Measurements from ENCODE around the gene DPH3. TPM values are rescaled to one million over a fixed set of nuclear protein-coding genes. Genes with fewer than 3 reads are reported as not detected.

DPH3 gene
- total and polyA plus RNA-seq, 9 of the 15 experiments (the other 6 are each of a cell fraction or from before 2014, with no cell fraction given): 15.9 to 131 (median 38.7) TPM

DNA sequence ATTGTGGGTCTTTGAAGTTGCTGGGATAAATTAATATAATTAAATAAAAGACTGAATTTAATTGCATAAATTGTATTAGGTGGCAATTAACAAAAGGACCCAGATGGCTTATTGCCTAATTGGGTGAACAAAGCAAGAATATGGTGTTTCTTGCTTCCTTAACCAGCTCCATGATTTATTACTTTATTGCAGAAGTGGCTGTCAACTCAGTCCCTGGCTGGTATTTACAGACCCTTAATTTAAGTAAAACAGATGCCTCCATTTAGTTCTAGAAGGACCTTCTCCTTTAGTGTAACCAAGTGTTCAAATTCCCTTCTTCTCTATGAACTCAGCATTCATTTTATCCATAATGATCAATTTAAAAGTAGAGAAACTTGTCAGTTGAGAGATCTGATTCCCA, 35.1 kb downstream of the DPH3 start:
- in situ Hi-C loops (cut with MboI) (no loop called here), intact Hi-C loops (cut with micrococcal nuclease) (no loop called here)
- ChIA-PET CTCF (ENCODE audit: low intra/inter-chr PET ratio) (no interaction called here), POLR2A (interaction anchor here (1.0 to 1.1 kb wide), 2 partner anchors 22 to 35 kb away, joined by 4 read pairs; no protein-coding TSS in a partner anchor)
- Histone ChIP-seq H3K9ac (ENCODE audit: insufficient read depth in 1 of 2, low read depth in 2 of 2, low read length in 2 of 2) (no peak overlapping the region), H3K27ac (ENCODE audit: extremely low read depth, low read depth, low read length) (no peak overlapping the region), H3K4me2 (ENCODE audit: insufficient read depth, low read length) (no peak overlapping the region), H3K36me3 (ENCODE audit: control insufficient read depth, insufficient read depth, low read length) (no peaks in the 10 kb centered on the region), H3K4me3 (no peak overlapping the region), H4K20me1 (replicated peaks; ENCODE audit: control insufficient read depth, insufficient read depth, low read length) (no peaks in the 10 kb centered on the region), H2AFZ (ENCODE audit: low read depth, low read length) (no peak overlapping the region), H3K9me3 (replicated peaks; ENCODE audit: control insufficient read depth, insufficient read depth, low read depth, low read length) (no peaks in the 10 kb centered on the region), H3K27me3 (ENCODE audit: control insufficient read depth in 2 of 2, insufficient read depth in 2 of 2, low read length in 2 of 2) (peaks cover 4 to 8% of the 10 kb centered on the region in 2 experiments; a peak in 3 of 5 replicates), H3K4me1 (replicated peaks in 1 of 2; ENCODE audit: control insufficient read depth in 2 of 2, insufficient read depth in 2 of 2, low read length in 2 of 2) (no peaks in the 10 kb centered on the region), H3K9me1 (ENCODE audit: control insufficient read depth, insufficient read depth, low read length) (no peaks in the 10 kb centered on the region), H3K79me2 (ENCODE audit: control insufficient read depth, insufficient read depth, low read length) (no peaks in the 10 kb centered on the region)
- FAIRE-seq (no peak), DNase-seq (ENCODE audit: extremely low read depth in 1 of 4, low spot score in 3 of 4) (no peak), ATAC-seq (no peak)
- BruUV-seq (replicated peaks): no TSS peak
- TF ChIP-seq L3MBTL2 (IDR thresholded peaks at IDR 0.05): no peak
- TF ChIP-seq PRPF4 (IDR thresholded peaks at IDR 0.05; ENCODE audit: insufficient read depth, low read depth, low read length, poor library complexity, severe bottlenecking): no peak
- TF ChIP-seq, protein P1, sequence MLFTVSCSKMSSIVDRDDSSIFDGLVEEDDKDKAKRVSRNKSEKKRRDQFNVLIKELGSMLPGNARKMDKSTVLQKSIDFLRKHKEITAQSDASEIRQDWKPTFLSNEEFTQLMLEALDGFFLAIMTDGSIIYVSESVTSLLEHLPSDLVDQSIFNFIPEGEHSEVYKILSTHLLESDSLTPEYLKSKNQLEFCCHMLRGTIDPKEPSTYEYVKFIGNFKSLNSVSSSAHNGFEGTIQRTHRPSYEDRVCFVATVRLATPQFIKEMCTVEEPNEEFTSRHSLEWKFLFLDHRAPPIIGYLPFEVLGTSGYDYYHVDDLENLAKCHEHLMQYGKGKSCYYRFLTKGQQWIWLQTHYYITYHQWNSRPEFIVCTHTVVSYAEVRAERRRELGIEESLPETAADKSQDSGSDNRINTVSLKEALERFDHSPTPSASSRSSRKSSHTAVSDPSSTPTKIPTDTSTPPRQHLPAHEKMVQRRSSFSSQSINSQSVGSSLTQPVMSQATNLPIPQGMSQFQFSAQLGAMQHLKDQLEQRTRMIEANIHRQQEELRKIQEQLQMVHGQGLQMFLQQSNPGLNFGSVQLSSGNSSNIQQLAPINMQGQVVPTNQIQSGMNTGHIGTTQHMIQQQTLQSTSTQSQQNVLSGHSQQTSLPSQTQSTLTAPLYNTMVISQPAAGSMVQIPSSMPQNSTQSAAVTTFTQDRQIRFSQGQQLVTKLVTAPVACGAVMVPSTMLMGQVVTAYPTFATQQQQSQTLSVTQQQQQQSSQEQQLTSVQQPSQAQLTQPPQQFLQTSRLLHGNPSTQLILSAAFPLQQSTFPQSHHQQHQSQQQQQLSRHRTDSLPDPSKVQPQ (CRISPR knock-in tag; IDR thresholded peaks at IDR 0.05; ENCODE audit: borderline replicate concordance): no peak
- TF ChIP-seq PTRF (tag; IDR thresholded peaks at IDR 0.05): no peak
- TF ChIP-seq, protein P2, sequence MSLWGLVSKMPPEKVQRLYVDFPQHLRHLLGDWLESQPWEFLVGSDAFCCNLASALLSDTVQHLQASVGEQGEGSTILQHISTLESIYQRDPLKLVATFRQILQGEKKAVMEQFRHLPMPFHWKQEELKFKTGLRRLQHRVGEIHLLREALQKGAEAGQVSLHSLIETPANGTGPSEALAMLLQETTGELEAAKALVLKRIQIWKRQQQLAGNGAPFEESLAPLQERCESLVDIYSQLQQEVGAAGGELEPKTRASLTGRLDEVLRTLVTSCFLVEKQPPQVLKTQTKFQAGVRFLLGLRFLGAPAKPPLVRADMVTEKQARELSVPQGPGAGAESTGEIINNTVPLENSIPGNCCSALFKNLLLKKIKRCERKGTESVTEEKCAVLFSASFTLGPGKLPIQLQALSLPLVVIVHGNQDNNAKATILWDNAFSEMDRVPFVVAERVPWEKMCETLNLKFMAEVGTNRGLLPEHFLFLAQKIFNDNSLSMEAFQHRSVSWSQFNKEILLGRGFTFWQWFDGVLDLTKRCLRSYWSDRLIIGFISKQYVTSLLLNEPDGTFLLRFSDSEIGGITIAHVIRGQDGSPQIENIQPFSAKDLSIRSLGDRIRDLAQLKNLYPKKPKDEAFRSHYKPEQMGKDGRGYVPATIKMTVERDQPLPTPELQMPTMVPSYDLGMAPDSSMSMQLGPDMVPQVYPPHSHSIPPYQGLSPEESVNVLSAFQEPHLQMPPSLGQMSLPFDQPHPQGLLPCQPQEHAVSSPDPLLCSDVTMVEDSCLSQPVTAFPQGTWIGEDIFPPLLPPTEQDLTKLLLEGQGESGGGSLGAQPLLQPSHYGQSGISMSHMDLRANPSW (CRISPR knock-in tag; IDR thresholded peaks at IDR 0.05): no peak
- TF ChIP-seq, protein P3, sequence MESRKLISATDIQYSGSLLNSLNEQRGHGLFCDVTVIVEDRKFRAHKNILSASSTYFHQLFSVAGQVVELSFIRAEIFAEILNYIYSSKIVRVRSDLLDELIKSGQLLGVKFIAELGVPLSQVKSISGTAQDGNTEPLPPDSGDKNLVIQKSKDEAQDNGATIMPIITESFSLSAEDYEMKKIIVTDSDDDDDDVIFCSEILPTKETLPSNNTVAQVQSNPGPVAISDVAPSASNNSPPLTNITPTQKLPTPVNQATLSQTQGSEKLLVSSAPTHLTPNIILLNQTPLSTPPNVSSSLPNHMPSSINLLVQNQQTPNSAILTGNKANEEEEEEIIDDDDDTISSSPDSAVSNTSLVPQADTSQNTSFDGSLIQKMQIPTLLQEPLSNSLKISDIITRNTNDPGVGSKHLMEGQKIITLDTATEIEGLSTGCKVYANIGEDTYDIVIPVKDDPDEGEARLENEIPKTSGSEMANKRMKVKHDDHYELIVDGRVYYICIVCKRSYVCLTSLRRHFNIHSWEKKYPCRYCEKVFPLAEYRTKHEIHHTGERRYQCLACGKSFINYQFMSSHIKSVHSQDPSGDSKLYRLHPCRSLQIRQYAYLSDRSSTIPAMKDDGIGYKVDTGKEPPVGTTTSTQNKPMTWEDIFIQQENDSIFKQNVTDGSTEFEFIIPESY (CRISPR knock-in tag; IDR thresholded peaks at IDR 0.05): no peak
- TF ChIP-seq, protein P4, sequence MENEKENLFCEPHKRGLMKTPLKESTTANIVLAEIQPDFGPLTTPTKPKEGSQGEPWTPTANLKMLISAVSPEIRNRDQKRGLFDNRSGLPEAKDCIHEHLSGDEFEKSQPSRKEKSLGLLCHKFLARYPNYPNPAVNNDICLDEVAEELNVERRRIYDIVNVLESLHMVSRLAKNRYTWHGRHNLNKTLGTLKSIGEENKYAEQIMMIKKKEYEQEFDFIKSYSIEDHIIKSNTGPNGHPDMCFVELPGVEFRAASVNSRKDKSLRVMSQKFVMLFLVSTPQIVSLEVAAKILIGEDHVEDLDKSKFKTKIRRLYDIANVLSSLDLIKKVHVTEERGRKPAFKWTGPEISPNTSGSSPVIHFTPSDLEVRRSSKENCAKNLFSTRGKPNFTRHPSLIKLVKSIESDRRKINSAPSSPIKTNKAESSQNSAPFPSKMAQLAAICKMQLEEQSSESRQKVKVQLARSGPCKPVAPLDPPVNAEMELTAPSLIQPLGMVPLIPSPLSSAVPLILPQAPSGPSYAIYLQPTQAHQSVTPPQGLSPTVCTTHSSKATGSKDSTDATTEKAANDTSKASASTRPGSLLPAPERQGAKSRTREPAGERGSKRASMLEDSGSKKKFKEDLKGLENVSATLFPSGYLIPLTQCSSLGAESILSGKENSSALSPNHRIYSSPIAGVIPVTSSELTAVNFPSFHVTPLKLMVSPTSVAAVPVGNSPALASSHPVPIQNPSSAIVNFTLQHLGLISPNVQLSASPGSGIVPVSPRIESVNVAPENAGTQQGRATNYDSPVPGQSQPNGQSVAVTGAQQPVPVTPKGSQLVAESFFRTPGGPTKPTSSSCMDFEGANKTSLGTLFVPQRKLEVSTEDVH (IDR thresholded peaks at IDR 0.05; ENCODE audit: low read depth, partially characterized antibody): no peak
- TF ChIP-seq, protein P5, sequence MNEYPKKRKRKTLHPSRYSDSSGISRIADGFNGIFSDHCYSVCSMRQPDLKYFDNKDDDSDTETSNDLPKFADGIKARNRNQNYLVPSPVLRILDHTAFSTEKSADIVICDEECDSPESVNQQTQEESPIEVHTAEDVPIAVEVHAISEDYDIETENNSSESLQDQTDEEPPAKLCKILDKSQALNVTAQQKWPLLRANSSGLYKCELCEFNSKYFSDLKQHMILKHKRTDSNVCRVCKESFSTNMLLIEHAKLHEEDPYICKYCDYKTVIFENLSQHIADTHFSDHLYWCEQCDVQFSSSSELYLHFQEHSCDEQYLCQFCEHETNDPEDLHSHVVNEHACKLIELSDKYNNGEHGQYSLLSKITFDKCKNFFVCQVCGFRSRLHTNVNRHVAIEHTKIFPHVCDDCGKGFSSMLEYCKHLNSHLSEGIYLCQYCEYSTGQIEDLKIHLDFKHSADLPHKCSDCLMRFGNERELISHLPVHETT (CRISPR knock-in tag; conservative IDR thresholded peaks at IDR 0.05 in 1 of 2, IDR thresholded peaks at IDR 0.05 in 1 of 2): no peak

Measured in K562 (cell line).